Heart left ventricle (tissue), 16 donors: Measurements from ENCODE around the gene ATXN1. TPM values are rescaled to one million over a fixed set of nuclear protein-coding genes. Genes with fewer than 3 reads are reported as not detected.

Experiments
- ATAC-seq, 4 donors: fragments of 200-7000 bp; cut with Tn5 transposase; one replicate each; pipeline ENCODE4 v1.9.1; 2020 to 2022; ENCODE audit warnings: moderate library complexity in 4 of 4, mild to moderate bottlenecking in 3 of 4, moderate number of reproducible peaks in 1 of 4
- DNase-seq, 5 donors: peaks; one replicate each; pipeline ENCODE4 v3.0.0-alpha.2; 2020
- H3K27ac ChIP-seq, 12 donors: fragments of 200-600 bp; sonication (generic) in 4 of 12; one replicate each; pipeline versions ENCODE4 v1.5.0 to v1.8.0; 2016 to 2022; ENCODE audit warnings: mild to moderate bottlenecking in 2 of 12
- H3K27me3 ChIP-seq, 9 donors: fragments of 200-600 bp; sonication (generic) in 2 of 9; one replicate each; pipeline versions ENCODE4 v1.5.1 to v1.8.0; 2016 to 2022; ENCODE audit warnings: mild to moderate bottlenecking in 3 of 9
- H3K36me3 ChIP-seq, 9 donors: fragments of 200-600 bp; sonication (generic) in 2 of 9; one replicate each; pipeline versions ENCODE4 v1.5.0 to v1.8.0; 2018 to 2022; ENCODE audit warnings: mild to moderate bottlenecking in 2 of 9
- H3K4me1 ChIP-seq, 12 donors: fragments of 200-600 bp; sonication (generic) in 4 of 12; one replicate each; pipeline versions ENCODE4 v1.5.0 to v1.8.0; 2016 to 2022; ENCODE audit warnings: mild to moderate bottlenecking in 3 of 12
- H3K4me3 ChIP-seq, 12 donors: fragments of 200-600 bp; sonication (generic) in 4 of 12; one replicate each; pipeline versions ENCODE4 v1.5.0 to v1.8.0; 2017 to 2022; ENCODE audit warnings: mild to moderate bottlenecking in 9 of 12, moderate library complexity in 4 of 12
- H3K9me3 ChIP-seq, 12 donors: fragments of 200-600 bp; sonication (generic) in 4 of 12; one replicate each; pipeline versions ENCODE4 v1.5.0 to v1.8.0; 2016 to 2022; ENCODE audit warnings: mild to moderate bottlenecking in 1 of 12
- CTCF ChIP-seq, 12 donors: fragments of 200-600 bp; sonication (generic) in 4 of 12; IDR thresholded peaks; one replicate each; pipeline versions ENCODE4 v1.5.0 to v1.8.0; 2018 to 2022; ENCODE audit warnings: antibody characterized with exemption in 12 of 12, mild to moderate bottlenecking in 5 of 12
- POLR2A ChIP-seq, 2 donors: fragments of 450-650 bp; IDR thresholded peaks; one replicate each; pipeline ENCODE4 v1.6.1; 2017; ENCODE audit warnings: antibody characterized with exemption in 2 of 2, mild to moderate bottlenecking in 2 of 2, moderate library complexity in 2 of 2
- WGBS, 4 donors: extraction: QIAGEN DNeasy Blood & Tissue Kit in 2 of 4; methylation state at CpG; one replicate each; pipeline versions ENCODE4 v1.1.5 to v1.1.7; 2013 to 2018; 5-methylcytosine and 5-hydroxymethylcytosine counted together
- intact Hi-C, 10 donors: fragments of 100-400 bp; cut with DNase I; formaldehyde crosslinking; loops; one replicate each; pipeline versions ENCODE4 v1.11.1 to v1.14.2; 2022
- polyA plus RNA-seq, 2 donors: library from polyadenylated mRNA; stranded (reverse); fragments of 200-250 nt; gene quantifications; one replicate each; pipeline ENCODE4 v1.2.3, GENCODE V29; 2013
- total RNA-seq, 9 donors: library from RNA; depleted of rRNA in 2 of 9; stranded (reverse); fragments of >200 nt in 2 of 9; fragmentation: NEBNext Ultra II Directional in 3 of 9; extraction: Animal tissue kit (Norgen Biotek cat#: 25700) in 3 of 9; gene quantifications; one replicate each; pipeline versions ENCODE4 v1.1.0 to v1.2.4, GENCODE V29; 2016 to 2023
- donor health status: ischemic (EF 13 %, LVEDD 7.1; RV severe dilation, severe dysfunction).
- donor health status: healthy with polysubstance abuse.
- donor health status: DM: no; HTN: yes; CAD: no.
- donor health status: DM: no; HTN: no; CAD: no.
- donor health status: ischemic (EF 25% LVEDD 6.9; RV normal size, moderate dysfunction).
- donor health status: ischemic (EF 25% LVEDD 5.7; RV mildly dilated, moderate dysfunction).
- donor health status: healthy.
- donor health status: DM: yes; HTN: yes; CAD: no.
- donor health status: ischemic (EF 35%, LVEDD 5.7; RV mildly dilated, moderate dysfunction).
- donor health status: nonischemic (EF 11% LVEDD 7.7; RV severe dilation, severe dysfunction).
- donor health status: DM: yes; HTN: yes; CAD: no.
- donor health status: PGD.
- donor health status: ischemic (EF 29% LVEDD 5.4; RV normal size, mild dysfunction).
- donor health status: nonischemic (EF 23%, LVEDD 6.1; RV moderate dilation, normal function).

The ATXN1 gene
- total and polyA plus RNA-seq, 11 donors: 8.7 to 51.8 (median 36.0) TPM

DNA sequence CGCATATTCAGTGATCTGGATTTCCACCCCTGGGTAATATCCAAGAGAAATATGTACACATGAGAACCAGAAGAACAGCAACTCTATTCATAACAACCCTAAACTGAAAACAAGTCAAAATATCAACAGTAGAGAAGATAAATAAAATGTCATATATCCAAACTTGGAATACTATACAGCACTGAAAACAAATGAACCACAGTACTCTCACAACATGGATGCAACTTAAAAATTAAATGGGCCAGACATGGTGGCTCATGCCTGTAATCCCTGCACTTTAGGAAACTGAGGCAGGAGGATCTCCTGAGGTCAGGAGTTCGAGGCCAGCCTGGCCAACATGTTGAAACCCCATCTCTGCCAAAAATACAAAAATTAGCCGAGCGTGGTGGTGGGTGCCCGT, 16.5 kb upstream of the ATXN1 start:
- H3K36me3 ChIP-seq: no peaks in the 10 kb centered on the region
- H3K27ac ChIP-seq: no peak overlapping the region
- H3K4me1 ChIP-seq: peaks cover 0 to 25% (median 7%) of the 10 kb centered on the region in 12 donors
- no peak for DNase-seq
- H3K27me3 ChIP-seq: no peaks in the 10 kb centered on the region
- no peak for ATAC-seq
- WGBS, 4 donors: 94 to 97% (median 95%) methylated on average over 5 of the region's 5 CpGs
- peaks cover 0 to 5% (median 0%) of the 10 kb centered on the region in 12 donors for H3K9me3 ChIP-seq
- TF ChIP-seq CTCF (IDR thresholded peaks at IDR 0.05) (no peak), POLR2A (IDR thresholded peaks at IDR 0.05) (no peak)
- intact Hi-C loops: loop anchor here in 2 of 10 donors (10.0 kb wide), 2 partner anchors 307 to 363 kb away; no protein-coding TSS in a partner anchor
- no peak overlapping the region for H3K4me3 ChIP-seq

DNA sequence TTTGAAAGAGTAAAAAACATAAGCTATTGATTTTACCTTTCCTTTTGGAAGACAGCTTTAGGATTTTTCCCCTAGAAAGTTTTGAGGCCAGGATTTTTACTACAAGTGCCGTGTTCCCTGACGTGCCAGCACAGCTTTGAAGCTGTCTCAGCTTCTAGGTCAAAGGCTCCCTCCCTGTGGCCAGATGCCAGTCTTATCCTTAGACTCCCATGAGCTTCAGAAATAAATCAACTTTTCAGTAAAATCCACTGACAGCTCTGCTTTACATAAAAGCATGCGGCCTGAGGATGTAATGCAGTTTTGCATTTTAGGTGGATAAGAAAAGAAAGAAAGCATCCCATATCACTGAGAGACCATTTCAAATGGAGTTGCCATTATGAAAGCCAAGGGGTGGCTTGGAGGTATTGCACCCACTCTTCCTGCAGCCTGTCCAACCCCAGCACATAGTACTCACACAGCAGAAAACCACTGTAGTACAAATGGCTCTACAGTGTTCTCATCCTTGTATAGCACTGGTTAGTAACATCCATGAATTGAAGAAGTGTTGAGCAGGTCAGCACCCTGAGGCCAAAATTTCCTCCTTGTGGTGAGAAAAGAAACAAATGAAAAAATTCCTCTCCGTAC, 15.2 kb upstream of the ATXN1 start:
- Histone ChIP-seq H3K4me1 (peaks cover 0 to 16% (median 4%) of the 10 kb centered on the region in 12 donors), H3K27ac (no peak overlapping the region), H3K27me3 (no peaks in the 10 kb centered on the region), H3K4me3 (no peak overlapping the region), H3K9me3 (peaks cover 0 to 5% (median 0%) of the 10 kb centered on the region in 12 donors), H3K36me3 (no peaks in the 10 kb centered on the region)
- ATAC-seq (peak in 1 of 4 donors; percentile 51), DNase-seq (peak in 1 of 5 donors; percentile 39)
- WGBS, 4 donors: 62 to 73% (median 67%) methylated on average over 4 of the region's 4 CpGs
- TF ChIP-seq CTCF (IDR thresholded peaks at IDR 0.05) (peak in 2 of 12 donors; percentile 8 to 20), POLR2A (IDR thresholded peaks at IDR 0.05) (no peak)
- intact Hi-C loops: loop anchor here in 2 of 10 donors (10.0 kb wide), 2 partner anchors 308 to 362 kb away; no protein-coding TSS in a partner anchor

DNA sequence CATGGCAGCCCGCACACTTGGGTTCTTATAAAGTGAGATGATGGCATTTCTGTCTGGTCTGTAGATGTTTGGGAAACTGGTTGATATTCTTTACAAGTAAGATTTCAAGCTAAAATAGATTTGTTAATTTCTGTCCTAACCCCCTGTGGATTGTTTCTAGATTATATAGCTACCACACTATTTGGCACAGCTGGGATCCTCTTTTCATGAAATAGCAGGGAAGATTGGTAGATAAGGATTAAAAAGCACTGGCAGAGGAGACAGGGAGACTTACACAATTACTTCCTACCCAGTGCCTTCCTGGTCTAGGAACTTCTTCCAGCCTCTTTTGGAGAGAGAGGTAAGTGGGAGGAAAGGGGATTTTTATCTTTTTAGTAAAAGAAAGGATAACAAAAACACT, 13.2 kb upstream of the ATXN1 start:
- TF ChIP-seq CTCF (IDR thresholded peaks at IDR 0.05): no peak
- TF ChIP-seq POLR2A (IDR thresholded peaks at IDR 0.05): no peak
- WGBS, 4 donors: 95 to 100% (median 97%) methylated on average over 1 of the region's 1 CpG
- H3K9me3 ChIP-seq: peaks cover 0 to 5% (median 0%) of the 10 kb centered on the region in 12 donors
- H3K27me3 ChIP-seq: no peaks in the 10 kb centered on the region
- intact Hi-C loops: loop anchor here in 4 of 10 donors (5.0 to 10.0 kb wide), 5 partner anchors 193 to 442 kb away; no protein-coding TSS in a partner anchor
- H3K36me3 ChIP-seq: no peaks in the 10 kb centered on the region
- ATAC-seq (no peak), DNase-seq (no peak)
- no peak overlapping the region for H3K27ac ChIP-seq
- peaks cover 0 to 27% (median 13%) of the 10 kb centered on the region in 12 donors for H3K4me1 ChIP-seq
- H3K4me3 ChIP-seq: no peak overlapping the region

DNA sequence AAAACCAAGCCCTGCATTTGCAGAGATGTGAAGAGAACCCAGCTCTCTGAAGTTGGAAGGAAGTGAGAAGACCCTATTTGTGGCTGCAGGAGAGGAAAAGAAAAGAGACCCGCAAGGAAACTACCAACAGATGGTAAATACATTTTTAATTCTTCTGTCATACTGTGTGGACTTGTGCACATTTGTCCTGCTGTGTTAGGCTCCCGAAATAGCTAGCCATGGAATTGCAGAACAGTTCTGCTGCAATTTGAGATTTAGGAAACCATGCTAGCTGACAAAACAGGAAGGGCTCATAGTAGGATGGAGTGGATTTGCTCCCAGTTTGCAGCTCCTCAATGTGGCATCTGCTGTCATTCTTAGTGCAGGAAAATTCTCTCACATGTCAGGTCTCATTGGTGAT, 12.1 kb upstream of the ATXN1 start:
- TF ChIP-seq POLR2A (IDR thresholded peaks at IDR 0.05) (no peak), CTCF (IDR thresholded peaks at IDR 0.05) (no peak)
- peaks cover 0 to 5% (median 0%) of the 10 kb centered on the region in 12 donors for H3K9me3 ChIP-seq
- H3K36me3 ChIP-seq: no peaks in the 10 kb centered on the region
- intact Hi-C loops: loop anchor here in 4 of 10 donors (5.0 to 10.0 kb wide), 5 partner anchors 194 to 441 kb away; no protein-coding TSS in a partner anchor
- ATAC-seq: no peak
- DNase-seq: no peak
- no peak overlapping the region for H3K27ac ChIP-seq
- 54 to 61% (median 56%) methylated on average over 2 of the region's 2 CpGs for WGBS, 4 donors
- H3K4me3 ChIP-seq: no peak overlapping the region
- no peaks in the 10 kb centered on the region for H3K27me3 ChIP-seq
- H3K4me1 ChIP-seq: peaks cover 0 to 37% (median 24%) of the 10 kb centered on the region in 12 donors
